NB4 (cell line): ENCODE data around the gene PAPPA2.

Experiments
- MYC ChIP-seq: IDR thresholded peaks from 2 replicates; pipeline ENCODE4 v1.6.1; 2011; ENCODE audit warnings: low read depth, low read length
- POLR2A ChIP-seq: IDR thresholded peaks from 2 replicates; pipeline ENCODE4 v1.6.1; 2011; ENCODE audit warnings: mild to moderate bottlenecking; ENCODE audit not compliant: insufficient read length; ENCODE audit errors: extremely low read depth
- TF ChIP-seq, protein P1 (sequence below): IDR thresholded peaks from one replicate; pipeline ENCODE4 v1.5.1; 2012; ENCODE audit warnings: low read depth, low read length
- TF ChIP-seq, protein P2 (sequence below): IDR thresholded peaks from 2 replicates; pipeline ENCODE4 v1.6.1; 2011; ENCODE audit warnings: low read depth, low read length

DNA sequence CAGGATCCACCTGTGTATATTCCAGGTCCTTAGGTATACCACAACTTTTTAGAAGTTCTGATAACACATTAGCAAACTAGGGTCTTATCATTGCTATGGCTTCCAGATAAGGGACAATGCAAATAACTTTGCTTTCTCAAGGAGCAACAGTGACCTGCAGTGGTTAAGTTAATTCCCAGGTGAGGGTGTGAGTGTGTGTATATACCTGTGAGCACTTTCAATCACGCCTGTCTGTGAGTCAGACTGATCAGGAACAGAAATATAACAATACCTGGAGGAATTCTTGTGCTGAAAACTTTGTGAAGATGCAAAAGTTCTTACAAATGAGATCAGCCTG is 317.0 kb downstream of the PAPPA2 start:
- TF ChIP-seq, protein P1, sequence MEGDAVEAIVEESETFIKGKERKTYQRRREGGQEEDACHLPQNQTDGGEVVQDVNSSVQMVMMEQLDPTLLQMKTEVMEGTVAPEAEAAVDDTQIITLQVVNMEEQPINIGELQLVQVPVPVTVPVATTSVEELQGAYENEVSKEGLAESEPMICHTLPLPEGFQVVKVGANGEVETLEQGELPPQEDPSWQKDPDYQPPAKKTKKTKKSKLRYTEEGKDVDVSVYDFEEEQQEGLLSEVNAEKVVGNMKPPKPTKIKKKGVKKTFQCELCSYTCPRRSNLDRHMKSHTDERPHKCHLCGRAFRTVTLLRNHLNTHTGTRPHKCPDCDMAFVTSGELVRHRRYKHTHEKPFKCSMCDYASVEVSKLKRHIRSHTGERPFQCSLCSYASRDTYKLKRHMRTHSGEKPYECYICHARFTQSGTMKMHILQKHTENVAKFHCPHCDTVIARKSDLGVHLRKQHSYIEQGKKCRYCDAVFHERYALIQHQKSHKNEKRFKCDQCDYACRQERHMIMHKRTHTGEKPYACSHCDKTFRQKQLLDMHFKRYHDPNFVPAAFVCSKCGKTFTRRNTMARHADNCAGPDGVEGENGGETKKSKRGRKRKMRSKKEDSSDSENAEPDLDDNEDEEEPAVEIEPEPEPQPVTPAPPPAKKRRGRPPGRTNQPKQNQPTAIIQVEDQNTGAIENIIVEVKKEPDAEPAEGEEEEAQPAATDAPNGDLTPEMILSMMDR, result no peak
- TF ChIP-seq POLR2A (no peak), MYC (no peak)
- TF ChIP-seq, protein P2, sequence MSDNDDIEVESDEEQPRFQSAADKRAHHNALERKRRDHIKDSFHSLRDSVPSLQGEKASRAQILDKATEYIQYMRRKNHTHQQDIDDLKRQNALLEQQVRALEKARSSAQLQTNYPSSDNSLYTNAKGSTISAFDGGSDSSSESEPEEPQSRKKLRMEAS, result no peak
